Calu3 (cell line): ENCODE measurements around the gene LRMDA. TPM values are rescaled to one million over a fixed set of nuclear protein-coding genes. Genes with fewer than 3 reads are reported as not detected.

Experiments used
- BruUV-seq: library from RNA; stranded (reverse); fragments of 400-500 nt; replicated peaks from 2 replicates; lab custom pipeline; 2021; lab: Mats Ljungman, UMichigan
- CTCF ChIA-PET: fragments of 300-600 bp; sonication (Branson Sonifier 250); formaldehyde crosslinking; loops from one replicate; lab custom pipeline; 2022; ENCODE audit warnings: antibody characterized with exemption; lab: Charles Lee
- DNase-seq: peaks from one replicate; pipeline ENCODE4 v3.0.0; 2022
- H3K27ac Mint-ChIP-seq: one replicate; pipeline ENCODE4 v1.8.0; 2022; ENCODE audit warnings: mixed read lengths; ENCODE audit not compliant: unreplicated experiment
- H3K27me3 Mint-ChIP-seq: one replicate; pipeline ENCODE4 v1.8.0; 2022; ENCODE audit warnings: mixed read lengths; ENCODE audit not compliant: unreplicated experiment
- H3K36me3 Mint-ChIP-seq: one replicate; pipeline ENCODE4 v1.8.0; 2022; ENCODE audit warnings: mild to moderate bottlenecking, moderate library complexity, mixed read lengths; ENCODE audit not compliant: insufficient read depth, unreplicated experiment
- H3K4me1 Mint-ChIP-seq: one replicate; pipeline ENCODE4 v1.8.0; 2022; ENCODE audit warnings: mild to moderate bottlenecking, low read depth, mixed read lengths; ENCODE audit not compliant: unreplicated experiment
- H3K4me3 Mint-ChIP-seq: one replicate; pipeline ENCODE4 v1.8.0; 2022; ENCODE audit warnings: mild to moderate bottlenecking, low read depth, moderate library complexity, mixed read lengths; ENCODE audit not compliant: unreplicated experiment
- H3K9me3 Mint-ChIP-seq: one replicate; pipeline ENCODE4 v1.8.0; 2022; ENCODE audit warnings: low read depth, mixed read lengths; ENCODE audit not compliant: unreplicated experiment
- CTCF ChIP-seq: fragments of 200-600 bp; IDR thresholded peaks from one replicate; pipeline ENCODE4 v1.8.0; 2022; ENCODE audit warnings: antibody characterized with exemption; ENCODE audit not compliant: unreplicated experiment
- intact Hi-C: fragments of 100-400 bp; cut with micrococcal nuclease; formaldehyde crosslinking; loops from one replicate; pipeline ENCODE4 v1.10.0; 2022; ENCODE audit not compliant: unreplicated experiment
- total RNA-seq: library from RNA; stranded (reverse); gene quantifications from 2 replicates; pipeline ENCODE4 v1.2.3, GENCODE V29; 2022

LRMDA gene
- total RNA-seq, 1 experiment from 2014 or later, result 7.6 TPM

DNA sequence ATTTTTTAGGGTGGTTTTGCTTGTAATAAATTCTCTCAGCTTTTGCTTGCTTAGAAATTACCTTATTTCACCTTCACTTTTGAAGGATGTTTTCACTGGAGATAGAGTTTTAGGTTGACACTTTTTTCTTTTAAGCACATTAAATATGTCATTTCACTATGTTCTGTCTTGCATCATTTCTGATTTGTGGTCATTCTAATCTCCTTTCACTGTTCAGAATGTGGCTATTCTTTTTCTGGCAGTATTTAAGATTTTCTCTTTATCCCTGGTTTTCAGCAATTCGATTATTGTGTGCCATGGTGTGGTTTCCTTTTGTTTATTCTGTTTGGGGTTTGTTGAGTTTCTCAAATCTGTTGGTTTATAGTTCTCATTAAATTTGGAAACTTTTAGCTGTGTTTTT is 1140.6 kb downstream of the LRMDA start:
- BruUV-seq, result no TSS peak
- Mint-ChIP-seq H3K4me3 (no peak overlapping the region), H3K4me1 (no peaks in the 10 kb centered on the region), H3K36me3 (no peaks in the 10 kb centered on the region), H3K27me3 (no peaks in the 10 kb centered on the region), H3K9me3 (peaks cover 25% of the 10 kb centered on the region), H3K27ac (no peak overlapping the region)
- no peak for DNase-seq
- intact Hi-C loops, result no loop called here
- CTCF ChIA-PET, result no interaction called here
- no peak for TF ChIP-seq CTCF

GRCh38 chr10:76576276-76576962 is 1145.0 kb downstream of the LRMDA start:
- no peak for DNase-seq
- CTCF ChIA-PET, result no interaction called here
- Mint-ChIP-seq H3K4me3 (no peak overlapping the region), H3K36me3 (no peaks in the 10 kb centered on the region), H3K9me3 (peaks cover 17% of the 10 kb centered on the region), H3K4me1 (no peaks in the 10 kb centered on the region), H3K27me3 (no peaks in the 10 kb centered on the region), H3K27ac (no peak overlapping the region)
- no TSS peak for BruUV-seq
- TF ChIP-seq CTCF, result no peak
- intact Hi-C loops, result no loop called here

DNA sequence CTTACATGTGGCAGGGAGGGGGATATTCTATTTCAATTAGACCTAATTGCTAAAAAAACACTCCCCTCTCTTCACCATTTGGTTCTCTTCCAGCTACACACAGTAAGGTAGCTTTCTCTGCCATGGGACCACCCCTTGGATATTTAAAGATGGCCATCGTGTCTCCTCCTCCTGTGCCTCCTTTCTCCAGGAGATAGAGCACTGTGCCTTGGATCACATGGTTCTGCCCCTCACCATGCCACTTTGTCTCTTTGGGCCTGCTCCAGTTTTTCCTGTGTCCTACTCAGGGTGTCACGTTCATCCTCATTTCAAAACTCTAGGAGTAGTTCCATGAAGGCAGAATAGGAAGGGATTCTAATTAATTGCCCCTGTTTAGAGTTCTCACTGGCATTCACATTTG is 1146.0 kb downstream of the LRMDA start:
- Mint-ChIP-seq H3K27ac (no peak overlapping the region), H3K27me3 (no peaks in the 10 kb centered on the region), H3K36me3 (no peaks in the 10 kb centered on the region), H3K4me1 (no peaks in the 10 kb centered on the region), H3K4me3 (no peak overlapping the region), H3K9me3 (peaks cover 17% of the 10 kb centered on the region)
- no peak for DNase-seq
- CTCF ChIA-PET, result no interaction called here
- BruUV-seq, result no TSS peak
- intact Hi-C loops, result no loop called here
- no peak for TF ChIP-seq CTCF

DNA sequence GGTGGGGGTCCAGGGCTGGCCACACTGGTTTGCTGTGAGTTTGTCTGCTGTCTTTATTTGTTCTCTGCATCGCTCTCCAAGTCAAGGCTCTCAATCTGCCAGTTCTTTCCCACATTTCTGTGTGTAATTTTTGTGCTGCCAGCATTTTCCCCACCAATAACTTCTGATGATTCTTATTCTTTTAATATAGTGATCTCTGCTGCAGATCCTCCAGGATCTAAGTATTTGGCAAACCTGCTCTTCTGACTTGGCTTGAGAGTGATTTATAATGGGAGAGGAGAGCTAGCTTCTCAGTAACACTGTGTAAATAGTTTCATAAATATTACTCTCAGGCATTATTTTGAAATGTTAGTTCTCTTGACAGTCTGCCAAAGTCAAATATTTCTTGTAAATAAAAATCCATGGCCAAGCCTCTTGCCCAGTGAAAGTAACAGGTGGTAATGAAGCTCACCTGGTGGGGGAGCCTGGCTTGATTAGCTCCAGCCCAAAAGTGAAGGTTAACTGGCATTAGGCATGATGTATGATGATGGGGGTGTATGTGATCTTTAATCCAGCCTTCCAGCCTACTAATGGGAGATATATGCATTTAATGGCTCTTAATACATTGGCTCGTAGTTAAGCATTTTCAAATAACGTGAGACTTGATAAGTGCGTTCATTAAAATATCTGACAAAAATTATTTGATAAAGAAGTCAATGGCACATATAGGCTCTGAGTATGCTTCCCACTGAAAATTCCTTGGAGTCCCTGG is 1150.3 kb downstream of the LRMDA start:
- CTCF ChIA-PET, result no interaction called here
- Mint-ChIP-seq H3K27ac (no peak overlapping the region), H3K27me3 (no peaks in the 10 kb centered on the region), H3K4me1 (no peaks in the 10 kb centered on the region), H3K36me3 (no peaks in the 10 kb centered on the region), H3K9me3 (peaks cover 13% of the 10 kb centered on the region), H3K4me3 (no peak overlapping the region)
- no TSS peak for BruUV-seq
- TF ChIP-seq CTCF, result no peak
- intact Hi-C loops, result no loop called here
- no peak for DNase-seq
